ENCODE data around the gene CCDC180.

- TF ChIP-seq FOXP2 (optimal IDR thresholded peaks at IDR 0.05; ENCODE audit: borderline replicate concordance, extremely low read depth, extremely low read length, insufficient read depth), result no peak
- no peak for TF ChIP-seq REST (IDR thresholded peaks at IDR 0.05; ENCODE audit: insufficient read depth in 1 of 2, low read depth in 2 of 2, low read length in 2 of 2)
- TF ChIP-seq SIN3A (IDR thresholded peaks at IDR 0.05; ENCODE audit: borderline replicate concordance, insufficient read depth, low read length), result no peak
- no peak for TF ChIP-seq TAF1 (IDR thresholded peaks at IDR 0.05; ENCODE audit: borderline replicate concordance, insufficient read depth, low read length)
- TF ChIP-seq POLR2AphosphoS5 (IDR thresholded peaks at IDR 0.05; ENCODE audit: low read depth, low read length), result no peak
These were observed 368 bp upstream of the CCDC180 start for GRCh38 chr9:97307091-97307490.

Measured in PFSK-1 (cell line).